DND-41 (cell line): ENCODE measurements around the gene DUSP6.

Source experiments
- ATAC-seq: fragments of 200-7000 bp; cut with Tn5 transposase; 3 replicates; pipeline ENCODE4 v1.9.1; 2021; ENCODE audit warnings: low read depth; ENCODE audit not compliant: insufficient read depth
- DNase-seq: peaks from one replicate; pipeline ENCODE4 v3.0.0-alpha.2; 2020
- H2AFZ ChIP-seq: 2 replicates; pipeline ENCODE4 v1.6.0; 2012; ENCODE audit warnings: low read depth, low read length
- H3K27ac ChIP-seq: 2 replicates; pipeline ENCODE4 v1.5.1; 2012; ENCODE audit warnings: low read length, inconsistent platforms
- H3K27me3 ChIP-seq: fragments of 200-600 bp; sonication (generic); 2 replicates; pipeline ENCODE4 v1.6.0; 2012; ENCODE audit warnings: low read length, mild to moderate bottlenecking, inconsistent platforms; ENCODE audit not compliant: insufficient read depth, poor library complexity
- H3K36me3 ChIP-seq: 2 replicates; pipeline ENCODE4 v1.5.1; 2012; ENCODE audit warnings: low read length, inconsistent platforms; ENCODE audit not compliant: insufficient read depth
- H3K4me1 ChIP-seq: 2 replicates; pipeline ENCODE4 v1.5.1; 2012; ENCODE audit warnings: mild to moderate bottlenecking, low read length; ENCODE audit not compliant: insufficient read depth
- H3K4me2 ChIP-seq: 2 replicates; pipeline ENCODE4 v1.6.0; 2012; ENCODE audit warnings: mild to moderate bottlenecking, moderate library complexity, low read length, inconsistent platforms; ENCODE audit not compliant: insufficient read depth
- H3K4me3 ChIP-seq, 2 experiments: fragments of 200-600 bp in 1 of 2; shearing (Covaris generic) in 1 of 2; 2 replicates each; pipeline ENCODE4 v1.5.1; 2012 to 2016; ENCODE audit warnings: inconsistent platforms in 2 of 2, low read length in 2 of 2, mild to moderate bottlenecking in 2 of 2, low read depth in 1 of 2, moderate library complexity in 1 of 2
- H3K79me2 ChIP-seq: 2 replicates; pipeline ENCODE4 v1.6.0; 2012; ENCODE audit warnings: low read length, inconsistent platforms; ENCODE audit not compliant: insufficient read depth
- H3K9ac ChIP-seq: 2 replicates; pipeline ENCODE4 v1.6.0; 2012; ENCODE audit warnings: low read depth, mild to moderate bottlenecking, inconsistent platforms, low read length, moderate library complexity
- H3K9me3 ChIP-seq: 2 replicates; pipeline ENCODE4 v1.5.1; 2012; ENCODE audit warnings: low read length, moderate library complexity, mild to moderate bottlenecking, inconsistent platforms; ENCODE audit not compliant: insufficient read depth, severe bottlenecking
- H4K20me1 ChIP-seq: 2 replicates; pipeline ENCODE4 v1.6.0; 2012; ENCODE audit warnings: low read length; ENCODE audit not compliant: insufficient read depth
- EZH2 ChIP-seq: IDR thresholded peaks from 3 replicates; pipeline ENCODE4 v1.6.1; 2012; ENCODE audit warnings: borderline replicate concordance, low read depth, mild to moderate bottlenecking, moderate library complexity, low read length, inconsistent platforms; ENCODE audit not compliant: severe bottlenecking
- TF ChIP-seq, protein P1 (sequence below): IDR thresholded peaks from 2 replicates; pipeline ENCODE4 v1.5.1; 2012; ENCODE audit warnings: borderline replicate concordance, low read length, moderate library complexity, mild to moderate bottlenecking; ENCODE audit not compliant: poor library complexity, severe bottlenecking; ENCODE audit errors: extremely low read depth

Gene DUSP6

GRCh38 chr12:89311703-89312293, 40.5 kb downstream of the DUSP6 start:
- Histone ChIP-seq H3K4me1 (peaks cover 14% of the 10 kb centered on the region), H2AFZ (no peak overlapping the region), H4K20me1 (no peaks in the 10 kb centered on the region), H3K9me3 (no peaks in the 10 kb centered on the region), H3K27ac (no peak overlapping the region), H3K4me2 (no peak overlapping the region), H3K79me2 (no peaks in the 10 kb centered on the region), H3K36me3 (no peaks in the 10 kb centered on the region), H3K4me3 (no peak overlapping the region), H3K27me3 (no peaks in the 10 kb centered on the region), H3K9ac (no peak overlapping the region)
- DNase-seq (no peak), ATAC-seq (no peak)
- no peak for TF ChIP-seq EZH2
- TF ChIP-seq, protein P1, sequence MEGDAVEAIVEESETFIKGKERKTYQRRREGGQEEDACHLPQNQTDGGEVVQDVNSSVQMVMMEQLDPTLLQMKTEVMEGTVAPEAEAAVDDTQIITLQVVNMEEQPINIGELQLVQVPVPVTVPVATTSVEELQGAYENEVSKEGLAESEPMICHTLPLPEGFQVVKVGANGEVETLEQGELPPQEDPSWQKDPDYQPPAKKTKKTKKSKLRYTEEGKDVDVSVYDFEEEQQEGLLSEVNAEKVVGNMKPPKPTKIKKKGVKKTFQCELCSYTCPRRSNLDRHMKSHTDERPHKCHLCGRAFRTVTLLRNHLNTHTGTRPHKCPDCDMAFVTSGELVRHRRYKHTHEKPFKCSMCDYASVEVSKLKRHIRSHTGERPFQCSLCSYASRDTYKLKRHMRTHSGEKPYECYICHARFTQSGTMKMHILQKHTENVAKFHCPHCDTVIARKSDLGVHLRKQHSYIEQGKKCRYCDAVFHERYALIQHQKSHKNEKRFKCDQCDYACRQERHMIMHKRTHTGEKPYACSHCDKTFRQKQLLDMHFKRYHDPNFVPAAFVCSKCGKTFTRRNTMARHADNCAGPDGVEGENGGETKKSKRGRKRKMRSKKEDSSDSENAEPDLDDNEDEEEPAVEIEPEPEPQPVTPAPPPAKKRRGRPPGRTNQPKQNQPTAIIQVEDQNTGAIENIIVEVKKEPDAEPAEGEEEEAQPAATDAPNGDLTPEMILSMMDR = no peak

- H2AFZ ChIP-seq = no peak overlapping the region
- no peak overlapping the region for H3K4me3 ChIP-seq
- no peak overlapping the region for H3K27ac ChIP-seq
- H4K20me1 ChIP-seq = no peaks in the 10 kb centered on the region
- no peaks in the 10 kb centered on the region for H3K27me3 ChIP-seq
- no peak overlapping the region for H3K4me2 ChIP-seq
- H3K36me3 ChIP-seq = no peaks in the 10 kb centered on the region
- no peaks in the 10 kb centered on the region for H3K79me2 ChIP-seq
- H3K9ac ChIP-seq = no peak overlapping the region
- TF ChIP-seq, protein P1 = no peak
- TF ChIP-seq EZH2 = no peak
- H3K9me3 ChIP-seq = no peaks in the 10 kb centered on the region
- DNase-seq (no peak), ATAC-seq (no peak)
- peaks cover 19% of the 10 kb centered on the region for H3K4me1 ChIP-seq
Observed at GRCh38 chr12:89309815-89310214, 42.5 kb downstream of the DUSP6 start.

GRCh38 chr12:89309440-89309802, 42.9 kb downstream of the DUSP6 start:
- no peak overlapping the region for H3K9ac ChIP-seq
- TF ChIP-seq EZH2 = no peak
- TF ChIP-seq, protein P1 = no peak
- no peaks in the 10 kb centered on the region for H3K27me3 ChIP-seq
- peaks cover 19% of the 10 kb centered on the region for H3K4me1 ChIP-seq
- H2AFZ ChIP-seq = no peak overlapping the region
- no peaks in the 10 kb centered on the region for H4K20me1 ChIP-seq
- no peak overlapping the region for H3K27ac ChIP-seq
- H3K4me3 ChIP-seq = no peak overlapping the region
- ATAC-seq = 0 out of 3 replicates have a peak, but pooled peaks have one; percentile 27
- no peak overlapping the region for H3K4me2 ChIP-seq
- H3K79me2 ChIP-seq = no peaks in the 10 kb centered on the region
- no peaks in the 10 kb centered on the region for H3K36me3 ChIP-seq
- DNase-seq = no peak
- H3K9me3 ChIP-seq = no peaks in the 10 kb centered on the region
